Measurements from ENCODE around the gene CHI3L1.

The CHI3L1 gene

GRCh38 chr1:203204756-203205155 lies 18.3 kb upstream of the CHI3L1 start:
- no peak for DNase-seq (ENCODE audit: low read depth)

GRCh38 chr1:203202431-203203245 lies 16.1 kb upstream of the CHI3L1 start:
- DNase-seq (ENCODE audit: low read depth) = no peak

- DNase-seq (ENCODE audit: low read depth) = no peak
Measured at GRCh38 chr1:203201516-203202205, 15.2 kb upstream of the CHI3L1 start.

GRCh38 chr1:203200916-203201315 lies 14.4 kb upstream of the CHI3L1 start:
- DNase-seq (ENCODE audit: low read depth) = no peak

GRCh38 chr1:203199816-203200571 lies 13.5 kb upstream of the CHI3L1 start:
- no peak for DNase-seq (ENCODE audit: low read depth)

GRCh38 chr1:203199481-203199815 lies 12.9 kb upstream of the CHI3L1 start:
- no peak for DNase-seq (ENCODE audit: low read depth)

- no peak for DNase-seq (ENCODE audit: low read depth)
Measured at GRCh38 chr1:203199002-203199401, 12.5 kb upstream of the CHI3L1 start.

GRCh38 chr1:203197625-203198024 lies 11.1 kb upstream of the CHI3L1 start:
- no peak for DNase-seq (ENCODE audit: low read depth)

- DNase-seq (ENCODE audit: low read depth) = no peak
Measured at GRCh38 chr1:203196371-203196770, 9.9 kb upstream of the CHI3L1 start.

- no peak for DNase-seq (ENCODE audit: low read depth)
Measured at GRCh38 chr1:203190949-203191348, 4.4 kb upstream of the CHI3L1 start.

- no peak for DNase-seq (ENCODE audit: low read depth)
Measured at GRCh38 chr1:203189951-203190352, 3.4 kb upstream of the CHI3L1 start.

GRCh38 chr1:203188686-203189232 lies 2.3 kb upstream of the CHI3L1 start:
- no peak for DNase-seq (ENCODE audit: low read depth)

GRCh38 chr1:203187689-203188264 lies 1.3 kb upstream of the CHI3L1 start:
- no peak for DNase-seq (ENCODE audit: low read depth)

- DNase-seq (ENCODE audit: low read depth) = no peak
Measured at GRCh38 chr1:203187304-203187685, 791 bp upstream of the CHI3L1 start.

GRCh38 chr1:203186091-203186445 lies 436 bp downstream of the CHI3L1 start:
- no peak for DNase-seq (ENCODE audit: low read depth)

- no peak for DNase-seq (ENCODE audit: low read depth)
Measured at GRCh38 chr1:203185585-203185984, 919 bp downstream of the CHI3L1 start.

- DNase-seq (ENCODE audit: low read depth) = no peak
Measured at GRCh38 chr1:203185061-203185461, 1.4 kb downstream of the CHI3L1 start.

GRCh38 chr1:203184467-203184866 lies 2.0 kb downstream of the CHI3L1 start:
- no peak for DNase-seq (ENCODE audit: low read depth)

GRCh38 chr1:203183828-203184227 lies 2.7 kb downstream of the CHI3L1 start:
- DNase-seq (ENCODE audit: low read depth) = no peak

- no peak for DNase-seq (ENCODE audit: low read depth)
Measured at GRCh38 chr1:203182387-203182953, 4.0 kb downstream of the CHI3L1 start.

GRCh38 chr1:203181586-203182386 lies 4.7 kb downstream of the CHI3L1 start:
- DNase-seq (ENCODE audit: low read depth) = no peak
